Left ventricle myocardium inferior (tissue), 1 donor: ENCODE data around the gene SP110. TPM values are rescaled to one million over a fixed set of nuclear protein-coding genes. Genes with fewer than 3 reads are reported as not detected.

Experiments used
- DNase-seq: peaks from one replicate; pipeline ENCODE4 v3.0.0-alpha.2; 2020
- H3K27ac ChIP-seq: fragments of 200-600 bp; replicated peaks from 2 replicates; pipeline ENCODE4 v1.8.0; 2021
- H3K27me3 ChIP-seq: fragments of 200-600 bp; 2 replicates; pipeline ENCODE4 v1.8.0; 2021; ENCODE audit warnings: low read depth
- H3K36me3 ChIP-seq: fragments of 200-600 bp; 2 replicates; pipeline ENCODE4 v1.8.0; 2021
- H3K4me1 ChIP-seq: fragments of 200-600 bp; 2 replicates; pipeline ENCODE4 v1.8.0; 2021
- H3K4me3 ChIP-seq: fragments of 200-600 bp; 2 replicates; pipeline ENCODE4 v1.8.0; 2021; ENCODE audit warnings: mild to moderate bottlenecking, moderate library complexity
- H3K9me3 ChIP-seq: fragments of 200-600 bp; replicated peaks from 2 replicates; pipeline ENCODE4 v1.8.0; 2021
- CTCF ChIP-seq: fragments of 200-600 bp; IDR thresholded peaks from 2 replicates; pipeline ENCODE4 v1.8.0; 2021; ENCODE audit warnings: antibody characterized with exemption, mild to moderate bottlenecking, borderline replicate concordance
- intact Hi-C: fragments of 100-400 bp; cut with micrococcal nuclease; formaldehyde crosslinking; loops from one replicate; pipeline ENCODE4 v1.11.0; 2022
- total RNA-seq: library from RNA; stranded (reverse); fragmentation: NEBNext Ultra II Directional; extraction: Animal tissue kit (Norgen Biotek cat#: 25700); gene quantifications from one replicate; pipeline ENCODE4 v1.2.1, GENCODE V29; 2021
- donor health status: DM: no; HTN: yes; CAD: no; lungs with severe emphysema.

The SP110 gene
- total RNA-seq, 1 donor from 2014 or later, result 10.5 TPM

GRCh38 chr2:230216489-230216888 is 3.3 kb downstream of the SP110 start:
- H3K27ac ChIP-seq, result no peak overlapping the region
- H3K4me3 ChIP-seq, result no peak overlapping the region
- no peaks in the 10 kb centered on the region for H3K9me3 ChIP-seq
- no peaks in the 10 kb centered on the region for H3K27me3 ChIP-seq
- intact Hi-C loops, result no loop called here
- peaks cover 35% of the 10 kb centered on the region for H3K4me1 ChIP-seq
- H3K36me3 ChIP-seq, result peaks cover 54% of the 10 kb centered on the region
- TF ChIP-seq CTCF, result no peak
- no peak for DNase-seq

- Histone ChIP-seq H3K36me3 (peaks cover 98% of the 10 kb centered on the region), H3K9me3 (no peaks in the 10 kb centered on the region), H3K27ac (no peak overlapping the region), H3K4me1 (no peaks in the 10 kb centered on the region), H3K4me3 (no peak overlapping the region), H3K27me3 (no peaks in the 10 kb centered on the region)
- no peak for DNase-seq
- intact Hi-C loops, result no loop called here
- TF ChIP-seq CTCF, result no peak
Observed at GRCh38 chr2:230209422-230210051, 10.2 kb downstream of the SP110 start.

- H3K4me1 ChIP-seq, result no peaks in the 10 kb centered on the region
- no peak for DNase-seq
- no peaks in the 10 kb centered on the region for H3K27me3 ChIP-seq
- TF ChIP-seq CTCF, result no peak
- no peaks in the 10 kb centered on the region for H3K9me3 ChIP-seq
- no peak overlapping the region for H3K4me3 ChIP-seq
- intact Hi-C loops, result no loop called here
- no peak overlapping the region for H3K27ac ChIP-seq
- H3K36me3 ChIP-seq, result peaks cover 94% of the 10 kb centered on the region
Observed at GRCh38 chr2:230208576-230208975, 11.2 kb downstream of the SP110 start.

- no peaks in the 10 kb centered on the region for H3K27me3 ChIP-seq
- H3K4me3 ChIP-seq, result no peak overlapping the region
- H3K36me3 ChIP-seq, result peaks cover 91% of the 10 kb centered on the region
- intact Hi-C loops, result no loop called here
- H3K27ac ChIP-seq, result no peak overlapping the region
- H3K9me3 ChIP-seq, result no peaks in the 10 kb centered on the region
- DNase-seq, result no peak
- no peaks in the 10 kb centered on the region for H3K4me1 ChIP-seq
- no peak for TF ChIP-seq CTCF
Observed at GRCh38 chr2:230205721-230206120, 14.1 kb downstream of the SP110 start.

GRCh38 chr2:230205034-230205433 is 14.8 kb downstream of the SP110 start:
- Histone ChIP-seq H3K9me3 (no peaks in the 10 kb centered on the region), H3K4me1 (no peaks in the 10 kb centered on the region), H3K36me3 (peaks cover 91% of the 10 kb centered on the region), H3K27me3 (no peaks in the 10 kb centered on the region), H3K4me3 (no peak overlapping the region), H3K27ac (no peak overlapping the region)
- intact Hi-C loops, result no loop called here
- TF ChIP-seq CTCF, result no peak
- no peak for DNase-seq
